Small intestine (tissue), 7 donors: ENCODE results near the gene POLE4. TPM values are rescaled to one million over a fixed set of nuclear protein-coding genes. Genes with fewer than 3 reads are reported as not detected.

Experiments used
- DNase-seq, 2 donors: peaks; one replicate each; pipeline versions ENCODE4 v3.0.0 to v3.0.0-alpha.2; 2013
- FAIRE-seq: peaks from 2 replicates; lab custom pipeline; 2012; peaks lifted over from hg19 to GRCh38; lab: Jason Lieb, UNC
- H3K27ac ChIP-seq, 3 donors: one replicate each; pipeline ENCODE4 v1.5.1; 2013; ENCODE audit warnings: low read length in 2 of 3, mild to moderate bottlenecking in 2 of 3, control low read depth in 1 of 3, inconsistent platforms in 1 of 3, low read depth in 1 of 3, moderate library complexity in 1 of 3
- H3K27me3 ChIP-seq, 3 donors: one replicate each; pipeline ENCODE4 v1.6.1; 2013; ENCODE audit warnings: low read length in 3 of 3, inconsistent platforms in 1 of 3; ENCODE audit not compliant: control insufficient read depth in 3 of 3, insufficient read depth in 3 of 3
- H3K36me3 ChIP-seq, 3 donors: one replicate each; pipeline ENCODE4 v1.6.1; 2013; ENCODE audit warnings: low read length in 3 of 3, inconsistent platforms in 1 of 3, low read depth in 1 of 3, mild to moderate bottlenecking in 1 of 3, moderate library complexity in 1 of 3; ENCODE audit not compliant: control insufficient read depth in 3 of 3, insufficient read depth in 2 of 3
- H3K4me1 ChIP-seq, 3 donors: one replicate each; pipeline ENCODE4 v1.6.1; 2013; ENCODE audit warnings: low read length in 2 of 3, inconsistent platforms in 1 of 3, low read depth in 1 of 3, mild to moderate bottlenecking in 1 of 3, moderate library complexity in 1 of 3; ENCODE audit not compliant: control insufficient read depth in 3 of 3, insufficient read depth in 2 of 3
- H3K4me3 ChIP-seq, 3 donors: one replicate each; pipeline ENCODE4 v1.5.1; 2013; ENCODE audit warnings: low read length in 3 of 3, control low read depth in 1 of 3, inconsistent platforms in 1 of 3, low read depth in 1 of 3, mild to moderate bottlenecking in 1 of 3, moderate library complexity in 1 of 3
- H3K9me3 ChIP-seq, 2 donors: one replicate each; pipeline ENCODE4 v1.6.1; 2013; ENCODE audit warnings: low read depth in 1 of 2, low read length in 1 of 2; ENCODE audit not compliant: control insufficient read depth in 2 of 2, insufficient read depth in 1 of 2
- WGBS, 3 donors: extraction: QIAGEN DNeasy Blood & Tissue Kit; methylation state at CpG; one replicate each; pipeline ENCODE4 v1.1.7; 2013; 5-methylcytosine and 5-hydroxymethylcytosine counted together
- polyA plus RNA-seq, 4 donors: library from polyadenylated mRNA; stranded (reverse) in 3 of 4; unstranded in 1 of 4; fragments of 200-250 nt in 3 of 4; fragments of 120-200 nt in 1 of 4; gene quantifications; one replicate each; pipeline versions ENCODE4 v1.2.1 to v1.2.3, GENCODE V29; 2013
- donor health status: healthy with polysubstance abuse.
- donor health status: control.
- donor health status: control.
- donor health status: Bipolar disorder and iron deficiency.
- donor health status: healthy.

The POLE4 gene
- polyA plus RNA-seq, 4 donors = 44.3 to 116 (median 89.3) TPM

DNA sequence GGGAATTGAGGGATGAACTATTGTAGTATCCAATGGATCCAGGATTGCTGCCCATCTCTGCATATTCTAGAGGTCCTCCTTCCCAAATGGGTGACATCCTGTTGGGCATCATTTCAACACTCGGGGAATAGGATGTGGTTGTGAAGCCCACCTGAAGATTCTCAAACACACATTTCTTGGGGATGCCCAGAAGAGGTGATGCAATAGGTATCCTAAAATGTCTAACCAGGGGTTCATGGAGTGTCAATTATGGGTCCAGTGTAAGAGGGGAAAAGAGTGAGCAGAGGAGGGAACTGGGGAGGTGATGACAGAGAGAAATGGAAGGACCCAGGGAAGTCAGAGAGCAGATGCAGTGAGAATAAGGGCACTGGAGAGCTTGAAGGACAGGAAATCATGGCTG is 52.1 kb downstream of the POLE4 start:
- no peaks in the 10 kb centered on the region for H3K4me1 ChIP-seq
- no peak overlapping the region for H3K4me3 ChIP-seq
- no peak overlapping the region for H3K27ac ChIP-seq
- FAIRE-seq = no peak
- DNase-seq = no peak
- no peaks in the 10 kb centered on the region for H3K27me3 ChIP-seq
- H3K36me3 ChIP-seq = no peaks in the 10 kb centered on the region
- 79 to 95% (median 86%) methylated on average over 1 of the region's 1 CpG for WGBS, 3 donors
- peaks cover 0 to 3% of the 10 kb centered on the region in 2 donors for H3K9me3 ChIP-seq

DNA sequence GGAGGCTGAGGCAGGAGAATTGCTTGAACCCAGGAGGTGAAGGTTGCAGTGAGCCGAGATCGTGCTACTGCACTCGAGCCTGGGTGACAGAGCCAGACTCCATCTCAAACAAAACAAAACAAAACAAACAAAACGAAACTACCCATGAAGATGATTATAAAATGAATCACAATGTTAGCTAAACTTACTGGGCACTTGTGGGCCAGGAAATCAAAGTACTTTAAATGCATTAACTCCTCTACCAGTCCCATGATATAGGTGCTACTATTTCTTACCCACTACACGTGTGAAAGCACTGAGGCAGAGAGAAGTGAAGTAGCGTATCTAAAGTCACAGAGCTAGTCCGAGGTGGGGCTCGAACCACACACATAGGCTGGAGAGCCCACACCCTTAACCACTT is 53.6 kb downstream of the POLE4 start:
- DNase-seq (no peak), FAIRE-seq (no peak)
- no peak overlapping the region for H3K27ac ChIP-seq
- H3K9me3 ChIP-seq = no peaks in the 10 kb centered on the region
- no peaks in the 10 kb centered on the region for H3K36me3 ChIP-seq
- H3K4me1 ChIP-seq = no peaks in the 10 kb centered on the region
- H3K27me3 ChIP-seq = no peaks in the 10 kb centered on the region
- WGBS, 3 donors = 75 to 80% (median 78%) methylated on average over 8 of the region's 8 CpGs
- H3K4me3 ChIP-seq = no peak overlapping the region

DNA sequence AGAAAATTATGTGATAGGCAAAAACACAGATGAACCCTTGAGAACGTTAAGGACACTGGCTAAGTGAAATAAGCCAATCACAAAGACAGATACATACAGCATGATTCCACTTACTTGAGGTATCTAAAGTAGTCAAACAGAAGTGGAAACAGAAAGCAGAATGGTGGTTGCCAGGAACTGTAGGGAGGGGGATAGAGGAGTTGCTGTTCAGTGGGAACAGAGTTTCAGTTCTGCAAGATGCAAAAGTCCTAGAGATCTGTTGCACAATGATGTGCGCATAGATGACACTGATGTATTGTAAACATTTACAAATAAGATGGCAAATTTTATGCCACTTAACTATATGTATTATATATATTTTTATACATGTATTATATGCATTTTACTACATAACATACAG is 59.7 kb downstream of the POLE4 start:
- H3K9me3 ChIP-seq = no peaks in the 10 kb centered on the region
- H3K27me3 ChIP-seq = no peaks in the 10 kb centered on the region
- no peak for DNase-seq
- no peak for FAIRE-seq
- no peaks in the 10 kb centered on the region for H3K36me3 ChIP-seq
- H3K4me3 ChIP-seq = no peak overlapping the region
- no peak overlapping the region for H3K27ac ChIP-seq
- no peaks in the 10 kb centered on the region for H3K4me1 ChIP-seq
- 78 to 93% (median 83%) methylated on average over 2 of the region's 2 CpGs for WGBS, 3 donors

Other genes with a start within 250 kb of the POLE4 start
- gene HK2, start 124.5 kb upstream of the POLE4 start, polyA plus RNA-seq = 1 to 10 TPM; 2.2 to 7.3 (median 3.7) TPM
- gene TACR1, start 240.9 kb downstream of the POLE4 start, polyA plus RNA-seq = 1 to 10 TPM in 1 of 4 donors, under 1 TPM in 1, not detected in 2; 0.69 to 1.4 TPM